ENCODE results near the gene UQCC2.

DNA sequence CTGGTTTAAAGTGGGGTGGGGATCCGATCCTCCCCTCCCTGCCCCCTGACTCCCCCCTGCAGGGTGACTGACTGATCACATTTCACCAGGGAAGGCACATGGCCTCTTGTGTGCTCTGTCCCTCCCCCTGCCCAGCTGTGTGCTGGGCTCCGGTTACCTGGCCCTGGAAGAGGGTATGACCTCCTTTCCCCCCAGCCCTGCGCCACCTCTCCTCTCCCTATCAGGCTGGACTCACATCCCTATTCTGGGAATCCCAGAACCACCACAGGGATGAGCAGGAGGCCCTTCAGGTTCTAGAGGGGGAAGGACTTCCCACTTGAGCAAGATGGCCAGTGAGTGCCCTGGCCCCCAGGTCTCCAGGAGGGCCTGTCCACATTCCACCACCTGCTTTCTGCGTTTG lies 37.3 kb upstream of the UQCC2 start:
- TF ChIP-seq, protein P1, sequence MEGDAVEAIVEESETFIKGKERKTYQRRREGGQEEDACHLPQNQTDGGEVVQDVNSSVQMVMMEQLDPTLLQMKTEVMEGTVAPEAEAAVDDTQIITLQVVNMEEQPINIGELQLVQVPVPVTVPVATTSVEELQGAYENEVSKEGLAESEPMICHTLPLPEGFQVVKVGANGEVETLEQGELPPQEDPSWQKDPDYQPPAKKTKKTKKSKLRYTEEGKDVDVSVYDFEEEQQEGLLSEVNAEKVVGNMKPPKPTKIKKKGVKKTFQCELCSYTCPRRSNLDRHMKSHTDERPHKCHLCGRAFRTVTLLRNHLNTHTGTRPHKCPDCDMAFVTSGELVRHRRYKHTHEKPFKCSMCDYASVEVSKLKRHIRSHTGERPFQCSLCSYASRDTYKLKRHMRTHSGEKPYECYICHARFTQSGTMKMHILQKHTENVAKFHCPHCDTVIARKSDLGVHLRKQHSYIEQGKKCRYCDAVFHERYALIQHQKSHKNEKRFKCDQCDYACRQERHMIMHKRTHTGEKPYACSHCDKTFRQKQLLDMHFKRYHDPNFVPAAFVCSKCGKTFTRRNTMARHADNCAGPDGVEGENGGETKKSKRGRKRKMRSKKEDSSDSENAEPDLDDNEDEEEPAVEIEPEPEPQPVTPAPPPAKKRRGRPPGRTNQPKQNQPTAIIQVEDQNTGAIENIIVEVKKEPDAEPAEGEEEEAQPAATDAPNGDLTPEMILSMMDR (conservative IDR thresholded peaks at IDR 0.05; ENCODE audit: low read length), result no peak
- no peak for TF ChIP-seq EZH2phosphoT487 (IDR thresholded peaks at IDR 0.05; ENCODE audit: borderline replicate concordance, low read depth, low read length)
